CD14-positive monocyte (primary cell): ENCODE measurements around the gene RAMP1. TPM values are rescaled to one million over a fixed set of nuclear protein-coding genes. Genes with fewer than 3 reads are reported as not detected.

ENCODE experiments used
- DNase-seq, 3 donors: peaks; one replicate each; pipeline ENCODE4 v3.0.0-alpha.2; 2011 to 2022
- H2AFZ ChIP-seq: 2 replicates; pipeline ENCODE4 v1.6.0; 2012; ENCODE audit warnings: mild to moderate bottlenecking, low read depth, low read length, inconsistent platforms; ENCODE audit not compliant: insufficient read depth, poor library complexity, severe bottlenecking
- H3K27ac ChIP-seq, 2 donors: 1 replicate in 1 of 2; 2 replicates in 1 of 2; pipeline ENCODE4 v1.5.1; 2012 to 2013; ENCODE audit warnings: low read length in 2 of 2, control low read depth in 1 of 2, inconsistent platforms in 1 of 2, low read depth in 1 of 2, mild to moderate bottlenecking in 1 of 2
- H3K27me3 ChIP-seq, 2 donors: one replicate each; pipeline versions ENCODE4 v1.6.0 to v1.6.1; 2011 to 2013; ENCODE audit warnings: low read length in 2 of 2; ENCODE audit not compliant: control insufficient read depth in 2 of 2, insufficient read depth in 2 of 2
- H3K36me3 ChIP-seq, 2 donors: replicated peaks in 1 of 2; 1 replicate in 1 of 2; 2 replicates in 1 of 2; pipeline versions ENCODE4 v1.5.1 to v1.6.1; 2012 to 2013; ENCODE audit warnings: low read length in 2 of 2, control low read depth in 1 of 2, inconsistent platforms in 1 of 2, mild to moderate bottlenecking in 1 of 2; ENCODE audit not compliant: insufficient read depth in 2 of 2, control insufficient read depth in 1 of 2
- H3K4me1 ChIP-seq, 2 donors: 1 replicate in 1 of 2; 2 replicates in 1 of 2; pipeline versions ENCODE4 v1.5.1 to v1.6.1; 2012 to 2013; ENCODE audit warnings: low read length in 2 of 2, control low read depth in 1 of 2, inconsistent platforms in 1 of 2, mild to moderate bottlenecking in 1 of 2, moderate library complexity in 1 of 2; ENCODE audit not compliant: insufficient read depth in 2 of 2, control insufficient read depth in 1 of 2
- H3K4me2 ChIP-seq: replicated peaks from 2 replicates; pipeline ENCODE3; 2012; ENCODE audit warnings: low read length, moderate library complexity, mild to moderate bottlenecking; ENCODE audit not compliant: poor library complexity, severe bottlenecking; ENCODE audit errors: extremely low read depth
- H3K4me3 ChIP-seq, 3 experiments: fragments of 200-600 bp in 1 of 3; sonication (generic) in 1 of 3; replicated peaks in 1 of 3; 1 replicate in 2 of 3; 2 replicates in 1 of 3; pipeline ENCODE4 v1.5.1; 2011 to 2013; ENCODE audit warnings: low read length in 3 of 3, mild to moderate bottlenecking in 3 of 3, control low read depth in 2 of 3, low read depth in 2 of 3, inconsistent platforms in 1 of 3, moderate library complexity in 1 of 3
- H3K79me2 ChIP-seq: 2 replicates; pipeline ENCODE4 v1.6.0; 2012; ENCODE audit warnings: mild to moderate bottlenecking, control low read depth, inconsistent platforms, low read length, moderate library complexity; ENCODE audit not compliant: insufficient read depth
- H3K9ac ChIP-seq: 2 replicates; pipeline ENCODE4 v1.6.0; 2017; ENCODE audit warnings: low read length, mild to moderate bottlenecking; ENCODE audit not compliant: insufficient read depth, poor library complexity, severe bottlenecking
- H3K9me3 ChIP-seq, 2 donors: replicated peaks in 1 of 2; 1 replicate in 1 of 2; 2 replicates in 1 of 2; pipeline versions ENCODE4 v1.5.1 to v1.6.1; 2012 to 2013; ENCODE audit warnings: low read length in 2 of 2, control low read depth in 1 of 2; ENCODE audit not compliant: control insufficient read depth in 1 of 2, insufficient read depth in 1 of 2
- H4K20me1 ChIP-seq: 2 replicates; pipeline ENCODE4 v1.6.0; 2012; ENCODE audit warnings: mild to moderate bottlenecking, low read length, control low read depth, moderate library complexity; ENCODE audit not compliant: insufficient read depth
- H3K27ac Mint-ChIP-seq, 7 donors: one replicate each; pipeline ENCODE4 v1.8.0; 2020; ENCODE audit warnings: mild to moderate bottlenecking in 7 of 7, mixed read lengths in 7 of 7, moderate library complexity in 6 of 7, inconsistent platforms in 2 of 7
- H3K27me3 Mint-ChIP-seq, 3 donors: one replicate each; pipeline ENCODE4 v1.8.0; 2021 to 2022; ENCODE audit warnings: low read depth in 3 of 3, mild to moderate bottlenecking in 3 of 3, mixed read lengths in 3 of 3, moderate library complexity in 3 of 3, inconsistent platforms in 1 of 3
- H3K36me3 Mint-ChIP-seq, 2 donors: one replicate each; pipeline ENCODE4 v1.8.0; 2020; ENCODE audit warnings: mixed read lengths in 2 of 2, inconsistent platforms in 1 of 2, mild to moderate bottlenecking in 1 of 2
- H3K4me1 Mint-ChIP-seq: one replicate; pipeline ENCODE4 v1.8.0; 2020; ENCODE audit warnings: mild to moderate bottlenecking, mixed read lengths
- H3K4me3 Mint-ChIP-seq, 2 donors: one replicate each; pipeline ENCODE4 v1.8.0; 2020; ENCODE audit warnings: mild to moderate bottlenecking in 2 of 2, mixed read lengths in 2 of 2, moderate library complexity in 1 of 2
- H3K9me3 Mint-ChIP-seq, 7 donors: one replicate each; pipeline ENCODE4 v1.8.0; 2020 to 2022; ENCODE audit warnings: mixed read lengths in 7 of 7, mild to moderate bottlenecking in 6 of 7, moderate library complexity in 6 of 7, inconsistent platforms in 2 of 7
- CTCF ChIP-seq: fragments of 200-600 bp; IDR thresholded peaks from one replicate; pipeline ENCODE4 v1.8.0; 2022; ENCODE audit warnings: antibody characterized with exemption, mild to moderate bottlenecking
- WGBS: methylation state at CpG from one replicate; pipeline ENCODE4 v1.1.5; 2013; ENCODE audit warnings: missing lambda C conversion rate; ENCODE audit not compliant: insufficient coverage; 5-methylcytosine and 5-hydroxymethylcytosine counted together
- intact Hi-C, 2 donors: fragments of 100-400 bp; cut with micrococcal nuclease; formaldehyde crosslinking; loops; one replicate each; pipeline versions ENCODE4 v1.15.0 to v1.15.1; 2023
- polyA plus RNA-seq, 3 donors: library from polyadenylated mRNA; depleted of rRNA in 1 of 3; unstranded in 2 of 3; stranded (reverse) in 1 of 3; fragments of 300-500 nt in 2 of 3; fragments of >200 nt in 1 of 3; fragmentation: Illumina TruSeq in 2 of 3; gene quantifications; 1 replicate in 2 of 3; 2 replicates in 1 of 3; pipeline ENCODE4 v1.2.3, GENCODE V29; 2012 to 2021

RAMP1 gene
- polyA plus RNA-seq, 3 donors, result not detected

DNA sequence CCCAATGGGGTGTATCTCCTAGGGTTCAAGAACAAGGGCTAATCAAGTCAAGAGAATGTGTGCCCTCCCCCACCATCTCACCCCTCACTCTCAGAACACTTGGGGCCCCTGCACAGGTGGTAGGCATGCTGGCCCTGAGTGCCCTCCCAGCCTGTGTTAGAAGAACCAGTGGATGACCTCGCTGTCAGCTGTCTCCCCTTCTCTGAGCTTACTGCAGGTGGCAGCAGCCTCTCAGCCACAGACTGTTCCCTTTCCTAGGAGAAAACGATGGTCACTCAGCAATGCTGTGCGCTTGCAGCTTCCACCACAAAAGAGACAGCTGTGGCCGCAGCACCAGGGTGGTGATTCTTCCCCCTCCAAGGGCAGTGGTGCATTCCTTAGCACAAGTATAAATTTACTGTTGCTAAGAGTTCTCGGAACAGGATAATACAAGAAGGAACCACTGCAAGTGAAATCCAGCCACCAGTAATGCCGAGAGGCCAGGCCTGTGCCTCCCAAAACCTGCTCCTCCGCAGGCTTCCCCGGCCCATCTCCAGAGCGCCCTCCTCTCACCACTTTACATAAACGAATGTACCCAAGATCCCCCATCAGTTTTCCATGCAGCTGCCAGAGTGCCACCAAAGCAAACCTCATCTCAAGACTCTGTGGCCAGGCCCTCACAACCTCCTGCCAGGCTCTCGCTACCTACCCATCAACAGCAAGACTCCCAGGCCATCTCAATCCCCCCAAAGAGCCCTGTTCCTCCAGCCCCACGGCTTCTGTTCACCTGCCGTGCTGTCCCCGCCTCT lies 935 bp upstream of the RAMP1 start:
- H3K9ac ChIP-seq, result no peak overlapping the region
- H3K27ac Mint-ChIP-seq, result no peak overlapping the region
- H3K4me3 Mint-ChIP-seq, result peak overlapping the region in 1 of 2 donors; percentile 77
- H3K4me3 ChIP-seq, result no peak overlapping the region
- peak; percentile 33 for TF ChIP-seq CTCF
- peak in 2 of 3 donors; percentile 12 to 13 for DNase-seq
- peaks cover 18% of the 10 kb centered on the region for H3K4me1 Mint-ChIP-seq
- 52% methylated on average over 12 of the region's 14 CpGs for WGBS
- H3K27ac ChIP-seq, result no peak overlapping the region
- peaks cover 26 to 51% (median 39%) of the 10 kb centered on the region in 3 donors for H3K27me3 Mint-ChIP-seq
- H2AFZ ChIP-seq, result no peak overlapping the region
- peaks cover 0 to 7% (median 2%) of the 10 kb centered on the region in 7 donors for H3K9me3 Mint-ChIP-seq
- intact Hi-C loops, result no loop called here
- no peaks in the 10 kb centered on the region for H3K4me1 ChIP-seq
- no peaks in the 10 kb centered on the region for H3K9me3 ChIP-seq
- no peak overlapping the region for H3K4me2 ChIP-seq
- H3K27me3 ChIP-seq, result peaks cover 11 to 34% of the 10 kb centered on the region in 2 donors
- H3K79me2 ChIP-seq, result no peaks in the 10 kb centered on the region
- no peaks in the 10 kb centered on the region for H4K20me1 ChIP-seq
- peaks cover 0 to 2% of the 10 kb centered on the region in 2 donors for H3K36me3 Mint-ChIP-seq
- H3K36me3 ChIP-seq, result no peaks in the 10 kb centered on the region

GRCh38 chr2:237859082-237859433 lies 365 bp upstream of the RAMP1 start:
- Mint-ChIP-seq H3K27ac (no peak overlapping the region), H3K36me3 (peaks cover 0 to 2% of the 10 kb centered on the region in 2 donors), H3K4me1 (peaks cover 18% of the 10 kb centered on the region), H3K27me3 (peaks cover 26 to 51% (median 39%) of the 10 kb centered on the region in 3 donors), H3K9me3 (peaks cover 0 to 7% (median 2%) of the 10 kb centered on the region in 7 donors), H3K4me3 (peak overlapping the region in 1 of 2 donors; percentile 77)
- no peak overlapping the region for H3K4me3 ChIP-seq
- H3K4me1 ChIP-seq, result no peaks in the 10 kb centered on the region
- no peak overlapping the region for H3K9ac ChIP-seq
- WGBS, result 22% methylated on average over 5 of the region's 15 CpGs
- H3K36me3 ChIP-seq, result no peaks in the 10 kb centered on the region
- no peak for TF ChIP-seq CTCF
- no peaks in the 10 kb centered on the region for H3K79me2 ChIP-seq
- no peak overlapping the region for H3K4me2 ChIP-seq
- no peaks in the 10 kb centered on the region for H3K9me3 ChIP-seq
- intact Hi-C loops, result no loop called here
- H3K27me3 ChIP-seq, result peaks cover 11 to 34% of the 10 kb centered on the region in 2 donors
- no peaks in the 10 kb centered on the region for H4K20me1 ChIP-seq
- no peak for DNase-seq
- H2AFZ ChIP-seq, result no peak overlapping the region
- no peak overlapping the region for H3K27ac ChIP-seq
